DND-41 (cell line): ENCODE data around the gene CHCHD5.

Experiments used
- ATAC-seq: fragments of 200-7000 bp; cut with Tn5 transposase; 3 replicates; pipeline ENCODE4 v1.9.1; 2021; ENCODE audit warnings: low read depth; ENCODE audit not compliant: insufficient read depth
- DNase-seq: peaks from one replicate; pipeline ENCODE4 v3.0.0-alpha.2; 2020
- H2AFZ ChIP-seq: 2 replicates; pipeline ENCODE4 v1.6.0; 2012; ENCODE audit warnings: low read depth, low read length
- H3K27ac ChIP-seq: 2 replicates; pipeline ENCODE4 v1.5.1; 2012; ENCODE audit warnings: low read length, inconsistent platforms
- H3K27me3 ChIP-seq: fragments of 200-600 bp; sonication (generic); 2 replicates; pipeline ENCODE4 v1.6.0; 2012; ENCODE audit warnings: low read length, mild to moderate bottlenecking, inconsistent platforms; ENCODE audit not compliant: insufficient read depth, poor library complexity
- H3K36me3 ChIP-seq: 2 replicates; pipeline ENCODE4 v1.5.1; 2012; ENCODE audit warnings: low read length, inconsistent platforms; ENCODE audit not compliant: insufficient read depth
- H3K4me1 ChIP-seq: 2 replicates; pipeline ENCODE4 v1.5.1; 2012; ENCODE audit warnings: mild to moderate bottlenecking, low read length; ENCODE audit not compliant: insufficient read depth
- H3K4me2 ChIP-seq: 2 replicates; pipeline ENCODE4 v1.6.0; 2012; ENCODE audit warnings: mild to moderate bottlenecking, moderate library complexity, low read length, inconsistent platforms; ENCODE audit not compliant: insufficient read depth
- H3K4me3 ChIP-seq, 2 experiments: fragments of 200-600 bp in 1 of 2; shearing (Covaris generic) in 1 of 2; 2 replicates each; pipeline ENCODE4 v1.5.1; 2012 to 2016; ENCODE audit warnings: inconsistent platforms in 2 of 2, low read length in 2 of 2, mild to moderate bottlenecking in 2 of 2, low read depth in 1 of 2, moderate library complexity in 1 of 2
- H3K79me2 ChIP-seq: 2 replicates; pipeline ENCODE4 v1.6.0; 2012; ENCODE audit warnings: low read length, inconsistent platforms; ENCODE audit not compliant: insufficient read depth
- H3K9ac ChIP-seq: 2 replicates; pipeline ENCODE4 v1.6.0; 2012; ENCODE audit warnings: low read depth, mild to moderate bottlenecking, inconsistent platforms, low read length, moderate library complexity
- H3K9me3 ChIP-seq: 2 replicates; pipeline ENCODE4 v1.5.1; 2012; ENCODE audit warnings: low read length, moderate library complexity, mild to moderate bottlenecking, inconsistent platforms; ENCODE audit not compliant: insufficient read depth, severe bottlenecking
- H4K20me1 ChIP-seq: 2 replicates; pipeline ENCODE4 v1.6.0; 2012; ENCODE audit warnings: low read length; ENCODE audit not compliant: insufficient read depth
- EZH2 ChIP-seq: IDR thresholded peaks from 3 replicates; pipeline ENCODE4 v1.6.1; 2012; ENCODE audit warnings: borderline replicate concordance, low read depth, mild to moderate bottlenecking, moderate library complexity, low read length, inconsistent platforms; ENCODE audit not compliant: severe bottlenecking
- TF ChIP-seq, protein P1 (sequence below): IDR thresholded peaks from 2 replicates; pipeline ENCODE4 v1.5.1; 2012; ENCODE audit warnings: borderline replicate concordance, low read length, moderate library complexity, mild to moderate bottlenecking; ENCODE audit not compliant: poor library complexity, severe bottlenecking; ENCODE audit errors: extremely low read depth

The CHCHD5 gene

DNA sequence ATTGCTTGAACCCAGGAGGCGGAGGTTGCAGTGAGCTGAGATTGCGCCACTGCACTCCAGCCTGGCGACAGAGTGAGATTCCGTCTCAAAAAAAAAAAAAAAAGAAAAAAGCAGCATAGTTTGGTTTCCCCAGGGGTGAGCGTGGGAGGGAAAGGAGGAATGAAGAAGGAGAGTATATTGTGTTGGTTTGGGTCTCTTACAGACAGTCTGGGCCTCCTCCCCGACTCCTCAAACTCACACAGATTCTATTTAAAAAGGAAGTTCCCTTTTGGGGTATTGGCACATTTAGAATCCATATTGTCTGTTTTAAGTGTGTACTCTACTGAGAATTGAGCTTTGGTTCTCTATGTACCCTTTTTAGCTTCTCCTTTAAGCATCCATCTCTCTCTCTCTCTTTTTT, 34.0 kb downstream of the CHCHD5 start:
- Histone ChIP-seq H3K9me3 (no peaks in the 10 kb centered on the region), H3K27ac (no peak overlapping the region), H3K9ac (no peak overlapping the region), H2AFZ (no peak overlapping the region), H3K4me1 (no peaks in the 10 kb centered on the region), H4K20me1 (no peaks in the 10 kb centered on the region), H3K4me2 (no peak overlapping the region), H3K79me2 (no peaks in the 10 kb centered on the region), H3K27me3 (no peaks in the 10 kb centered on the region), H3K36me3 (no peaks in the 10 kb centered on the region), H3K4me3 (no peak overlapping the region)
- ATAC-seq: no peak
- no peak for DNase-seq
- TF ChIP-seq, protein P1, sequence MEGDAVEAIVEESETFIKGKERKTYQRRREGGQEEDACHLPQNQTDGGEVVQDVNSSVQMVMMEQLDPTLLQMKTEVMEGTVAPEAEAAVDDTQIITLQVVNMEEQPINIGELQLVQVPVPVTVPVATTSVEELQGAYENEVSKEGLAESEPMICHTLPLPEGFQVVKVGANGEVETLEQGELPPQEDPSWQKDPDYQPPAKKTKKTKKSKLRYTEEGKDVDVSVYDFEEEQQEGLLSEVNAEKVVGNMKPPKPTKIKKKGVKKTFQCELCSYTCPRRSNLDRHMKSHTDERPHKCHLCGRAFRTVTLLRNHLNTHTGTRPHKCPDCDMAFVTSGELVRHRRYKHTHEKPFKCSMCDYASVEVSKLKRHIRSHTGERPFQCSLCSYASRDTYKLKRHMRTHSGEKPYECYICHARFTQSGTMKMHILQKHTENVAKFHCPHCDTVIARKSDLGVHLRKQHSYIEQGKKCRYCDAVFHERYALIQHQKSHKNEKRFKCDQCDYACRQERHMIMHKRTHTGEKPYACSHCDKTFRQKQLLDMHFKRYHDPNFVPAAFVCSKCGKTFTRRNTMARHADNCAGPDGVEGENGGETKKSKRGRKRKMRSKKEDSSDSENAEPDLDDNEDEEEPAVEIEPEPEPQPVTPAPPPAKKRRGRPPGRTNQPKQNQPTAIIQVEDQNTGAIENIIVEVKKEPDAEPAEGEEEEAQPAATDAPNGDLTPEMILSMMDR: no peak
- no peak for TF ChIP-seq EZH2

DNA sequence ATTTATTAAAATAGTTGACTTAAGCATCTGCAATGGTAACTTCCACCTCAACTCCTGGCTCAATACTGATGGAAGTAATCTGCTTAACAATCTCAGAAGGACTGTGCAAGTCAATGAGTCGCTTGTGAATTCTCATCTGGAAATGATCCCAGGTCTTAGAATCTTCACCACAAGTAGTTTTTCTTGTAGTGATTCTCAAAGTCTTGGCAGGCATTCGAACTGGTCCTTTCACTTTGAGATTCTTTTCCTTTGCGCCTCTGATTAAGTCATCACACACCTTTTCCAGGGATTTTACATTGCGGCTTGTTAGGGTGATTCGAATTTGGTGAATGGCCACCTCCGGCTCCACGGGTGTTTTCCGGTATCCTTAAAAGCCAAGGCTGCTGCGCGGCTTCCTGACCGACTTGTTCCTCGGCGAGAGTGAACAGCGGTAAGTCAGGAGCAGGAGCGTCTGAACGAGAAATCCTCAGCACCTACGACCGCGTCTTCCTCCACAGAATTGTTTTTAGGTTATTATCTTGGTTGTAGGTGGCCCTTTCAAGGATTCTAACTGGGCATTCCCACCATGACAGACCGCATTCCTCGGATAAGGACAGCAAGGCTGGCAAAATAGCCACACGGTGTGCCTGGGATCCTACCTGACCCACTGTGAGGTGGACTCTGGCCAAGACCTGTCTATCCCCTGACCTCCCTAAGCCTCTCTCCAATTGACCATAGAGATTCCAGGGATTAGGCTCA, 37.5 kb downstream of the CHCHD5 start:
- H3K9ac ChIP-seq: no peak overlapping the region
- H3K4me3 ChIP-seq: no peak overlapping the region
- H3K4me2 ChIP-seq: no peak overlapping the region
- no peaks in the 10 kb centered on the region for H3K9me3 ChIP-seq
- H2AFZ ChIP-seq: no peak overlapping the region
- H3K27ac ChIP-seq: no peak overlapping the region
- no peaks in the 10 kb centered on the region for H3K36me3 ChIP-seq
- ATAC-seq (no peak), DNase-seq (no peak)
- no peak for TF ChIP-seq EZH2
- TF ChIP-seq, protein P1: no peak
- H3K79me2 ChIP-seq: no peaks in the 10 kb centered on the region
- H3K27me3 ChIP-seq: no peaks in the 10 kb centered on the region
- no peaks in the 10 kb centered on the region for H4K20me1 ChIP-seq
- H3K4me1 ChIP-seq: peaks cover 13% of the 10 kb centered on the region

DNA sequence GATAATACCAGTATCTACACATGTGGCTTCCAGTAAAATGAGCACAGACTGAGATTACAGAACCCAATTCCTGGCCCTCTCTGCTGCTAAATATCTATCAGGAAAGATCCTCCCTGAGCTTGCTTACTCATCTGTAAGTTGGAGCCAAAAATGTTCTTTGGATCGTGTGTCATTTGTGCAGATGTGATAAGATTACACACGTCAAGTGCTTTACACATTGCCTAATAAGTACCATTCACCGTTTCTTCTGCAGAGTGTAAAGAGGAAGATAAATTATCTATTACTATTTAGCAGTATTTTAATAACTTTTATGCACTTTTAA, 38.1 kb downstream of the CHCHD5 start:
- no peaks in the 10 kb centered on the region for H3K36me3 ChIP-seq
- no peak overlapping the region for H2AFZ ChIP-seq
- no peaks in the 10 kb centered on the region for H3K27me3 ChIP-seq
- no peaks in the 10 kb centered on the region for H3K9me3 ChIP-seq
- H3K4me2 ChIP-seq: no peak overlapping the region
- TF ChIP-seq, protein P1: no peak
- no peak for TF ChIP-seq EZH2
- ATAC-seq: no peak
- H3K9ac ChIP-seq: no peak overlapping the region
- H4K20me1 ChIP-seq: no peaks in the 10 kb centered on the region
- no peak overlapping the region for H3K27ac ChIP-seq
- peaks cover 13% of the 10 kb centered on the region for H3K4me1 ChIP-seq
- DNase-seq: no peak
- no peaks in the 10 kb centered on the region for H3K79me2 ChIP-seq
- H3K4me3 ChIP-seq: no peak overlapping the region
